Fibroblast of peridontal ligament (primary cell): ENCODE measurements around the gene ZSCAN23.
"Not testable (repeated sequence)": the region's sequence is repeated elsewhere in the genome, so short reads cannot be mapped to it uniquely, and the experiment has no call there.

Source experiments
- DNase-seq: peaks from one replicate; pipeline ENCODE4 v3.0.0-alpha.2; 2010; ENCODE audit errors: extremely low read depth

The ZSCAN23 gene

GRCh38 chr6:28443112-28443773 is at the start of gene ZSCAN23:
Gene ZSCAN23, minus strand, starts transcription at chr6:28443491. Its CDS starts 7,225 bp downstream, at chr6:28436266.
- peak; percentile 92 for DNase-seq

- DNase-seq, result no peak
Observed at GRCh38 chr6:28491984-28492317, 48.7 kb upstream of the ZSCAN23 start.

- no peak for DNase-seq
Observed at GRCh38 chr6:28490205-28490890, 47.1 kb upstream of the ZSCAN23 start.

- DNase-seq, result peak; percentile 78
Observed at GRCh38 chr6:28489366-28490204, 46.3 kb upstream of the ZSCAN23 start.

- DNase-seq, result peak; percentile 89
Observed at GRCh38 chr6:28488916-28489365, 45.6 kb upstream of the ZSCAN23 start.

- no peak for DNase-seq
Observed at GRCh38 chr6:28486988-28487742, 43.9 kb upstream of the ZSCAN23 start.

GRCh38 chr6:28486533-28486932 is 43.2 kb upstream of the ZSCAN23 start:
- no peak for DNase-seq

GRCh38 chr6:28485482-28485881 is 42.2 kb upstream of the ZSCAN23 start:
- DNase-seq, result no peak

GRCh38 chr6:28480253-28480932 is 37.1 kb upstream of the ZSCAN23 start:
- no peak for DNase-seq

- no peak for DNase-seq
Observed at GRCh38 chr6:28478518-28478917, 35.2 kb upstream of the ZSCAN23 start.

GRCh38 chr6:28474441-28475219 is 31.3 kb upstream of the ZSCAN23 start:
- peak; percentile 89 for DNase-seq

- not testable (repeated sequence) for DNase-seq
Observed at GRCh38 chr6:28469153-28469745, 26.0 kb upstream of the ZSCAN23 start.

- no peak for DNase-seq
Observed at GRCh38 chr6:28468056-28468455, 24.8 kb upstream of the ZSCAN23 start.

GRCh38 chr6:28462401-28462800 is 19.1 kb upstream of the ZSCAN23 start:
- DNase-seq, result no peak

GRCh38 chr6:28458568-28458967 is 15.3 kb upstream of the ZSCAN23 start:
- no peak for DNase-seq

GRCh38 chr6:28449056-28449455 is 5.8 kb upstream of the ZSCAN23 start:
- no peak for DNase-seq

- DNase-seq, result not testable (repeated sequence)
Observed at GRCh38 chr6:28447512-28447906, 4.2 kb upstream of the ZSCAN23 start.

GRCh38 chr6:28446818-28447511 is 3.7 kb upstream of the ZSCAN23 start:
- peak; percentile 19 for DNase-seq

- not testable (repeated sequence) for DNase-seq
Observed at GRCh38 chr6:28444759-28445158, 1.5 kb upstream of the ZSCAN23 start.
